SK-N-SH treated with all-trans-retinoic acid at 6 μM for 48 hours (cell line): ENCODE measurements around the gene BTBD8.

ENCODE experiments used
- ATAC-seq: fragments of 200-7000 bp; cut with Tn5 transposase; 3 replicates; pipeline ENCODE4 v1.9.1; 2020; ENCODE audit warnings: mild to moderate bottlenecking, moderate library complexity
- ARNTL ChIP-seq: fragments of 450-650 bp; formaldehyde crosslinking; IDR thresholded peaks from 2 replicates; pipeline ENCODE4 v1.5.0; 2020; ENCODE audit warnings: low read depth, mild to moderate bottlenecking, moderate library complexity, borderline replicate concordance
- CREB5 ChIP-seq: fragments of 250-450 bp; sonication (Bioruptor Pico); IDR thresholded peaks from 2 replicates; pipeline ENCODE4 v1.5.1; 2020; ENCODE audit warnings: low read depth, mild to moderate bottlenecking, moderate library complexity
- CSRNP3 ChIP-seq: fragments of 250-450 bp; sonication (Bioruptor Pico); IDR thresholded peaks from 2 replicates; pipeline ENCODE4 v1.5.1; 2021; ENCODE audit warnings: mild to moderate bottlenecking, moderate library complexity
- ESRRG ChIP-seq: fragments of 250-450 bp; sonication (Bioruptor Pico); IDR thresholded peaks from 2 replicates; pipeline ENCODE4 v1.6.1; 2021; ENCODE audit warnings: mild to moderate bottlenecking
- GLIS3 ChIP-seq: fragments of 250-450 bp; sonication (Bioruptor Pico); IDR thresholded peaks from 2 replicates; pipeline ENCODE4 v1.5.0; 2020; ENCODE audit warnings: mild to moderate bottlenecking, moderate library complexity
- ISL1 ChIP-seq: fragments of 250-450 bp; sonication (Bioruptor Pico); IDR thresholded peaks from 2 replicates; pipeline ENCODE4 v2.1.2; 2022; ENCODE audit warnings: mild to moderate bottlenecking, moderate library complexity
- OSR1 ChIP-seq: fragments of 250-450 bp; sonication (Bioruptor Pico); IDR thresholded peaks from 2 replicates; pipeline ENCODE4 v1.8.0; 2022; ENCODE audit warnings: moderate library complexity, mild to moderate bottlenecking, inconsistent platforms
- PATZ1 ChIP-seq: fragments of 250-450 bp; sonication (Bioruptor Pico); IDR thresholded peaks from 2 replicates; pipeline ENCODE4 v1.8.0; 2020; ENCODE audit warnings: mild to moderate bottlenecking, moderate library complexity, borderline replicate concordance
- POU6F1 ChIP-seq: fragments of 250-450 bp; sonication (Bioruptor Pico); IDR thresholded peaks from 2 replicates; pipeline ENCODE4 v1.8.0; 2021; ENCODE audit warnings: low read depth, mild to moderate bottlenecking, moderate library complexity, borderline replicate concordance
- PPARA ChIP-seq: fragments of 250-450 bp; sonication (Bioruptor Pico); IDR thresholded peaks from 2 replicates; pipeline ENCODE4 v1.5.0; 2020; ENCODE audit warnings: mild to moderate bottlenecking, borderline replicate concordance
- RARB ChIP-seq: fragments of 250-450 bp; sonication (Bioruptor Pico); IDR thresholded peaks from 2 replicates; pipeline ENCODE4 v1.8.0; 2021; ENCODE audit warnings: mild to moderate bottlenecking, moderate library complexity
- SNAI2 ChIP-seq: fragments of 250-450 bp; sonication (Bioruptor Pico); IDR thresholded peaks from 2 replicates; pipeline ENCODE4 v1.5.0; 2020; ENCODE audit warnings: mild to moderate bottlenecking, moderate library complexity
- TCF4 ChIP-seq: fragments of 250-450 bp; sonication (Bioruptor Pico); IDR thresholded peaks from 2 replicates; pipeline ENCODE4 v1.8.0; 2021; ENCODE audit warnings: mild to moderate bottlenecking, moderate library complexity, borderline replicate concordance
- TOX ChIP-seq: fragments of 250-450 bp; sonication (Bioruptor Pico); IDR thresholded peaks from 2 replicates; pipeline ENCODE4 v1.8.0; 2021; ENCODE audit warnings: mild to moderate bottlenecking, moderate library complexity, borderline replicate concordance
- TSHZ2 ChIP-seq: fragments of 250-450 bp; sonication (Bioruptor Pico); IDR thresholded peaks from 2 replicates; pipeline ENCODE4 v1.5.0; 2020; ENCODE audit warnings: mild to moderate bottlenecking, moderate library complexity
- ZFP3 ChIP-seq: fragments of 250-450 bp; sonication (Bioruptor Pico); IDR thresholded peaks from 2 replicates; pipeline ENCODE4 v1.5.0; 2020; ENCODE audit warnings: mild to moderate bottlenecking, moderate library complexity
- ZFP30 ChIP-seq: fragments of 450-650 bp; formaldehyde crosslinking; IDR thresholded peaks from 2 replicates; pipeline ENCODE4 v1.5.0; 2022; ENCODE audit warnings: mild to moderate bottlenecking, moderate library complexity
- ZNF70 ChIP-seq: fragments of 450-650 bp; formaldehyde crosslinking; IDR thresholded peaks from 2 replicates; pipeline ENCODE4 v1.5.0; 2020; ENCODE audit warnings: mild to moderate bottlenecking, moderate library complexity

The BTBD8 gene

DNA sequence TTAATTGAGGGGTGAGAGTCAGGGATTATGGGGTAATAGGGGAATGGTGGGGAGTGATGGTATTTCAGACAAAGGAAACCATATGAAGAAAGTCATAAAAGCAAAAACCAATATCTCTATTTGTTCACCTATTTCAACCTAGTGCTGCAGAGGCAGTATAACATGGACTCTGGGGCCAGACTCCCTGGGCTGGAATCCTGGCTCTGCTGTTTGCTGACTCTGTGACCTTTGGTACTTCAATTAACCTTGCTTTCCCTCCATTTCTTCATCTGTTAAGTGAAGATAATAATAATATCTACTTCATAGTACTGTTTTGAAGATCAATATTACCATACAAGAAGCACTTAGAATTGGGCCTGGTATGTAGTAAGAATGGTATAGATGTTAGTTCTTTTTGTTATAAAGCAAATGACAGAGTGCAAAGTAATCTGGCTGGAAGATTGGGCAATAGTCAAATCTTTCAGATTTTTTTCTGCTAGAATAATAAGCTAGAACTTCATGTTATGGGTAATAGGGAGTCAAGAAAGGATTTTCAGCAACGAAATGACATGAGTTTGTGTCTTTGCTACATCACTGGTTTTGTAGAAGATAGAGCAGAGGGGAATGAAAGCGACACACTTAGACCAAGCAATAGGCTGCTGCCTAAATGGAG is 41.3 kb upstream of the BTBD8 start:
- ATAC-seq = no peak
- TF ChIP-seq OSR1 (CRISPR knock-in tag) = no peak

DNA sequence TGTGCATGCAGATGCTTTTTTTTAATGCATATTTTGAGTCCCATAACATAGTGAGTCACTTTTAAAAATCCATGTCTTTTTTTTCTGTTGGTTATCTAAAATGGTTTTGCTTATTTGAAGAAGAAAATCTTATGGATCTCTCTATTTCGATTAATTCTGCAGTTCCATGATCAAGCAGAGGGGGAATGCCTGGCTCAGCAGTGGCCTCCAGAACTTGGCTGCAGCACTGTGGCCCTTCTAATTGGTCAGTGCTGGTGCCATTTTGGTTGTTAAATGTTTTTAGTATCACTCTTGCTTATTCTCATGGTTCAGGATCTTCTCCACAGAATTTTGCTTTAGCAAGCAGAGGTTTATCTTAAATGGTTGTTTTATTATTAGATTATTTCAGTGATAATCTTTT is 39.2 kb upstream of the BTBD8 start:
- ATAC-seq = no peak
- TF ChIP-seq ARNTL (CRISPR knock-in tag) (no peak), CREB5 (CRISPR knock-in tag) (no peak), ZFP3 (CRISPR knock-in tag) (no peak), SNAI2 (CRISPR knock-in tag) (no peak), PPARA (CRISPR knock-in tag) (no peak), ISL1 (CRISPR knock-in tag) (no peak), RARB (CRISPR knock-in tag) (no peak), POU6F1 (CRISPR knock-in tag) (no peak), TOX (CRISPR knock-in tag) (no peak), GLIS3 (CRISPR knock-in tag) (no peak), ESRRG (CRISPR knock-in tag) (no peak), CSRNP3 (CRISPR knock-in tag) (no peak), TSHZ2 (no peak)
- TF ChIP-seq, all 23 proteins: peak for 0

- no peak for ATAC-seq
- no peak for TF ChIP-seq ESRRG (CRISPR knock-in tag)
- no peak for TF ChIP-seq PATZ1
- no peak for TF ChIP-seq GLIS3 (CRISPR knock-in tag)
- no peak for TF ChIP-seq ZFP30 (CRISPR knock-in tag)
- no peak for TF ChIP-seq CSRNP3 (CRISPR knock-in tag)
- TF ChIP-seq ZFP3 (CRISPR knock-in tag) = no peak
- no peak for TF ChIP-seq ZNF70 (CRISPR knock-in tag)
- TF ChIP-seq TCF4 (CRISPR knock-in tag) = no peak
- TF ChIP-seq CREB5 (CRISPR knock-in tag) = no peak
These were observed 36.5 kb upstream of the BTBD8 start for GRCh38 chr1:92043621-92044020.
